HG03575 (cell line): ENCODE measurements around the gene VWA5B1.

Experiments
- ATAC-seq: cut with Tn5 transposase; IDR thresholded peaks from one replicate; pipeline ENCODE4 v1.9.1; 2021; ENCODE audit not compliant: unreplicated experiment, insufficient number of reproducible peaks, low FRiP score; ENCODE audit errors: extremely low read depth

Gene VWA5B1

GRCh38 chr1:20357796-20358195, 67.1 kb downstream of the VWA5B1 start:
- ATAC-seq = no peak

- no peak for ATAC-seq
Observed at GRCh38 chr1:20358761-20359263, 68.1 kb downstream of the VWA5B1 start.

- ATAC-seq = no peak
Observed at GRCh38 chr1:20359451-20360330, 69.0 kb downstream of the VWA5B1 start.

GRCh38 chr1:20361401-20361800, 70.7 kb downstream of the VWA5B1 start:
- ATAC-seq = no peak

- no peak for ATAC-seq
Observed at GRCh38 chr1:20361805-20362381, 71.2 kb downstream of the VWA5B1 start.

GRCh38 chr1:20362856-20363255, 72.2 kb downstream of the VWA5B1 start:
- ATAC-seq = no peak

GRCh38 chr1:20365421-20366055, 74.9 kb downstream of the VWA5B1 start:
- ATAC-seq = no peak

GRCh38 chr1:20366056-20366462, 75.4 kb downstream of the VWA5B1 start:
- no peak for ATAC-seq

GRCh38 chr1:20366463-20367115, 75.9 kb downstream of the VWA5B1 start:
- no peak for ATAC-seq

GRCh38 chr1:20367116-20367585, 76.5 kb downstream of the VWA5B1 start:
- no peak for ATAC-seq

GRCh38 chr1:20367626-20368025, 77.0 kb downstream of the VWA5B1 start:
- ATAC-seq = no peak

- ATAC-seq = no peak
Observed at GRCh38 chr1:20368866-20369470, 78.3 kb downstream of the VWA5B1 start.

- no peak for ATAC-seq
Observed at GRCh38 chr1:20370698-20371097, 80.0 kb downstream of the VWA5B1 start.

GRCh38 chr1:20371411-20371810, 80.7 kb downstream of the VWA5B1 start:
- ATAC-seq = no peak

GRCh38 chr1:20371883-20372282, 81.2 kb downstream of the VWA5B1 start:
- no peak for ATAC-seq

- no peak for ATAC-seq
Observed at GRCh38 chr1:20372676-20373075, 82.0 kb downstream of the VWA5B1 start.

- no peak for ATAC-seq
Observed at GRCh38 chr1:20373286-20373685, 82.6 kb downstream of the VWA5B1 start.

GRCh38 chr1:20373764-20374163, 83.1 kb downstream of the VWA5B1 start:
- ATAC-seq = no peak

- no peak for ATAC-seq
Observed at GRCh38 chr1:20375563-20375962, 84.9 kb downstream of the VWA5B1 start.
